ENCODE measurements around the gene HOPX. TPM values are rescaled to one million over a fixed set of nuclear protein-coding genes. Genes with fewer than 3 reads are reported as not detected.

The HOPX gene
- total RNA-seq, 4 donors from 2014 or later: 405 to 1,883 (median 1,516) TPM

GRCh38 chr4:56723659-56724230 lies 42.6 kb upstream of the HOPX start:
- Histone ChIP-seq H3K4me1 (no peaks in the 10 kb centered on the region), H3K36me3 (no peaks in the 10 kb centered on the region), H3K27me3 (no peaks in the 10 kb centered on the region), H3K4me3 (no peak overlapping the region), H3K9me3 (no peaks in the 10 kb centered on the region), H3K27ac (no peak overlapping the region)
- 52% methylated on average over 2 of the region's 2 CpGs for WGBS
- DNase-seq (ENCODE audit: low spot score in 2 of 2): no peak
- TF ChIP-seq POLR2AphosphoS5 (IDR thresholded peaks at IDR 0.05) (no peak), CTCF (IDR thresholded peaks at IDR 0.05) (no peak), EP300 (IDR thresholded peaks at IDR 0.05) (no peak), POLR2A (IDR thresholded peaks at IDR 0.05) (no peak)

GRCh38 chr4:56723201-56723605 lies 42.1 kb upstream of the HOPX start:
- Histone ChIP-seq H3K4me3 (no peak overlapping the region), H3K27ac (no peak overlapping the region), H3K4me1 (no peaks in the 10 kb centered on the region), H3K27me3 (no peaks in the 10 kb centered on the region), H3K9me3 (no peaks in the 10 kb centered on the region), H3K36me3 (no peaks in the 10 kb centered on the region)
- DNase-seq (ENCODE audit: low spot score in 2 of 2): no peak
- 69% methylated on average over 5 of the region's 5 CpGs for WGBS
- TF ChIP-seq POLR2A (IDR thresholded peaks at IDR 0.05): no peak
- no peak for TF ChIP-seq CTCF (IDR thresholded peaks at IDR 0.05)
- no peak for TF ChIP-seq EP300 (IDR thresholded peaks at IDR 0.05)
- no peak for TF ChIP-seq POLR2AphosphoS5 (IDR thresholded peaks at IDR 0.05)

- TF ChIP-seq CTCF (IDR thresholded peaks at IDR 0.05) (no peak), EP300 (IDR thresholded peaks at IDR 0.05) (no peak), POLR2A (IDR thresholded peaks at IDR 0.05) (no peak), POLR2AphosphoS5 (IDR thresholded peaks at IDR 0.05) (no peak)
- Histone ChIP-seq H3K27me3 (no peaks in the 10 kb centered on the region), H3K4me3 (no peak overlapping the region), H3K36me3 (no peaks in the 10 kb centered on the region), H3K9me3 (no peaks in the 10 kb centered on the region), H3K27ac (no peak overlapping the region), H3K4me1 (peaks cover 15% of the 10 kb centered on the region)
- no peak for DNase-seq (ENCODE audit: low spot score in 2 of 2)
- WGBS: 53% methylated on average over 1 of the region's 1 CpG
These were observed 27.1 kb upstream of the HOPX start for GRCh38 chr4:56708146-56708545.

GRCh38 chr4:56705966-56706365 lies 24.9 kb upstream of the HOPX start:
- H3K4me1 ChIP-seq: peaks cover 17% of the 10 kb centered on the region
- H3K27ac ChIP-seq: no peak overlapping the region
- H3K4me3 ChIP-seq: no peak overlapping the region
- TF ChIP-seq EP300 (IDR thresholded peaks at IDR 0.05) (no peak), CTCF (IDR thresholded peaks at IDR 0.05) (no peak), POLR2AphosphoS5 (IDR thresholded peaks at IDR 0.05) (no peak), POLR2A (IDR thresholded peaks at IDR 0.05) (no peak)
- no peaks in the 10 kb centered on the region for H3K9me3 ChIP-seq
- DNase-seq (ENCODE audit: low spot score in 2 of 2): no peak
- H3K27me3 ChIP-seq: no peaks in the 10 kb centered on the region
- H3K36me3 ChIP-seq: no peaks in the 10 kb centered on the region

GRCh38 chr4:56705334-56705733 lies 24.2 kb upstream of the HOPX start:
- Histone ChIP-seq H3K4me1 (peaks cover 17% of the 10 kb centered on the region), H3K27ac (no peak overlapping the region), H3K4me3 (no peak overlapping the region), H3K27me3 (no peaks in the 10 kb centered on the region), H3K9me3 (no peaks in the 10 kb centered on the region), H3K36me3 (no peaks in the 10 kb centered on the region)
- 90% methylated on average over 6 of the region's 6 CpGs for WGBS
- no peak for DNase-seq (ENCODE audit: low spot score in 2 of 2)
- no peak for TF ChIP-seq EP300 (IDR thresholded peaks at IDR 0.05)
- no peak for TF ChIP-seq CTCF (IDR thresholded peaks at IDR 0.05)
- no peak for TF ChIP-seq POLR2AphosphoS5 (IDR thresholded peaks at IDR 0.05)
- TF ChIP-seq POLR2A (IDR thresholded peaks at IDR 0.05): no peak

Measured in suprapubic skin (tissue), 4 donors.